H9 (cell line): ENCODE measurements around the gene EME1. TPM values are rescaled to one million over a fixed set of nuclear protein-coding genes. Genes with fewer than 3 reads are reported as not detected.

Experiments
- DNase-seq: peaks from one replicate; pipeline ENCODE4 v3.0.0-alpha.2; 2017
- H2AFZ ChIP-seq: one replicate; pipeline ENCODE4 v1.6.1; 2013; ENCODE audit warnings: mild to moderate bottlenecking, low read length, control low read depth, moderate library complexity
- H2AK5ac ChIP-seq: 2 replicates; pipeline ENCODE4 v1.6.1; 2013; ENCODE audit warnings: low read length, control low read depth, mixed read lengths; ENCODE audit not compliant: insufficient read length
- H2BK120ac ChIP-seq: one replicate; pipeline ENCODE4 v1.6.1; 2013; ENCODE audit warnings: low read depth, mild to moderate bottlenecking, low read length, control low read depth, inconsistent platforms; ENCODE audit not compliant: poor library complexity, severe bottlenecking
- H2BK12ac ChIP-seq: 2 replicates; pipeline ENCODE4 v1.6.1; 2013; ENCODE audit warnings: low read length, control low read depth, mixed read lengths, low read depth; ENCODE audit not compliant: insufficient read length
- H2BK15ac ChIP-seq: 2 replicates; pipeline ENCODE4 v1.6.1; 2013; ENCODE audit warnings: low read depth, low read length, control low read depth
- H2BK20ac ChIP-seq: one replicate; pipeline ENCODE4 v1.6.1; 2013; ENCODE audit warnings: low read depth, mild to moderate bottlenecking, low read length, control low read depth, inconsistent platforms; ENCODE audit not compliant: poor library complexity, severe bottlenecking
- H2BK5ac ChIP-seq: 2 replicates; pipeline ENCODE4 v1.6.1; 2013; ENCODE audit warnings: low read length, control low read depth, mixed read lengths; ENCODE audit not compliant: insufficient read length
- H3K14ac ChIP-seq: 2 replicates; pipeline ENCODE4 v1.6.1; 2013; ENCODE audit warnings: low read length, control low read depth; ENCODE audit not compliant: insufficient read depth
- H3K18ac ChIP-seq: 2 replicates; pipeline ENCODE4 v1.6.1; 2013; ENCODE audit warnings: low read depth, mild to moderate bottlenecking, mixed read lengths, low read length, control low read depth; ENCODE audit not compliant: insufficient read length
- H3K23ac ChIP-seq: 2 replicates; pipeline ENCODE4 v1.6.1; 2013; ENCODE audit warnings: low read length, control low read depth, mixed read lengths, low read depth; ENCODE audit not compliant: insufficient read length
- H3K23me2 ChIP-seq: 2 replicates; pipeline ENCODE4 v1.6.1; 2013; ENCODE audit warnings: low read depth, mild to moderate bottlenecking, mixed read lengths, low read length, control low read depth; ENCODE audit not compliant: insufficient read length, poor library complexity, severe bottlenecking
- H3K27ac ChIP-seq: 2 replicates; pipeline ENCODE4 v1.5.1; 2013; ENCODE audit warnings: low read length, control low read depth, mixed read lengths, low read depth; ENCODE audit not compliant: insufficient read length
- H3K27me3 ChIP-seq: 2 replicates; pipeline ENCODE4 v1.6.1; 2013; ENCODE audit warnings: low read length, control low read depth, inconsistent platforms; ENCODE audit not compliant: insufficient read depth
- H3K4ac ChIP-seq: 2 replicates; pipeline ENCODE4 v1.6.1; 2013; ENCODE audit warnings: low read depth, mild to moderate bottlenecking, control low read depth, inconsistent platforms, low read length, moderate library complexity
- H3K4me1 ChIP-seq: 2 replicates; pipeline ENCODE4 v1.6.1; 2013; ENCODE audit warnings: low read length, control low read depth, inconsistent platforms; ENCODE audit not compliant: insufficient read depth
- H3K4me2 ChIP-seq: 2 replicates; pipeline ENCODE4 v1.6.1; 2013; ENCODE audit warnings: low read length, control low read depth, mixed read lengths; ENCODE audit not compliant: insufficient read length, insufficient read depth
- H3K56ac ChIP-seq: 2 replicates; pipeline ENCODE4 v1.6.1; 2013; ENCODE audit warnings: low read depth, mild to moderate bottlenecking, mixed read lengths, low read length, control low read depth; ENCODE audit not compliant: insufficient read length
- H3K79me1 ChIP-seq: 2 replicates; pipeline ENCODE4 v1.6.1; 2013; ENCODE audit warnings: low read depth, mild to moderate bottlenecking, moderate library complexity, low read length, control low read depth, inconsistent platforms; ENCODE audit not compliant: insufficient read depth, poor library complexity, severe bottlenecking
- H3K79me2 ChIP-seq: 2 replicates; pipeline ENCODE4 v1.6.1; 2013; ENCODE audit warnings: low read length, control low read depth, inconsistent platforms; ENCODE audit not compliant: insufficient read depth
- H3K9ac ChIP-seq: 2 replicates; pipeline ENCODE4 v1.6.1; 2013; ENCODE audit warnings: low read length, control low read depth, mixed read lengths; ENCODE audit not compliant: insufficient read length; ENCODE audit errors: extremely low read depth
- H3K9me3 ChIP-seq: one replicate; pipeline ENCODE4 v1.6.1; 2013; ENCODE audit warnings: low read depth, low read length, inconsistent platforms; ENCODE audit not compliant: control insufficient read depth
- H3T11ph ChIP-seq: one replicate; pipeline ENCODE4 v1.6.1; 2013; ENCODE audit warnings: mild to moderate bottlenecking, low read length, control low read depth, inconsistent platforms
- H4K20me1 ChIP-seq: one replicate; pipeline ENCODE4 v1.6.1; 2013; ENCODE audit not compliant: control insufficient read depth, insufficient read length, insufficient read depth
- H4K5ac ChIP-seq: 2 replicates; pipeline ENCODE4 v1.6.1; 2013; ENCODE audit warnings: low read depth, mild to moderate bottlenecking, mixed read lengths, low read length, control low read depth; ENCODE audit not compliant: insufficient read length
- H4K8ac ChIP-seq: replicated peaks from 2 replicates; pipeline ENCODE4 v1.6.1; 2013; ENCODE audit warnings: low read length, control low read depth, mixed read lengths, low read depth; ENCODE audit not compliant: insufficient read length
- H4K91ac ChIP-seq: 2 replicates; pipeline ENCODE4 v1.6.1; 2013; ENCODE audit warnings: low read depth, mild to moderate bottlenecking, moderate library complexity, mixed read lengths, low read length, control low read depth; ENCODE audit not compliant: insufficient read length
- H3K27ac Mint-ChIP-seq, 3 experiments: 2 replicates in 2 of 3; 3 replicates in 1 of 3; pipeline ENCODE4 v1.8.0; 2020 to 2021; ENCODE audit warnings: mixed read lengths in 3 of 3, mild to moderate bottlenecking in 1 of 3, moderate library complexity in 1 of 3
- H3K27me3 Mint-ChIP-seq: 2 replicates; pipeline ENCODE4 v1.8.0; 2021; ENCODE audit warnings: low read depth, mild to moderate bottlenecking, moderate library complexity, mixed read lengths
- H3K36me3 Mint-ChIP-seq, 3 experiments: 2 replicates in 2 of 3; 3 replicates in 1 of 3; pipeline ENCODE4 v1.8.0; 2020 to 2021; ENCODE audit warnings: low read depth in 3 of 3, mixed read lengths in 3 of 3; ENCODE audit not compliant: insufficient read depth in 1 of 3
- H3K4me1 Mint-ChIP-seq, 2 experiments: 2 replicates each; pipeline ENCODE4 v1.8.0; 2020; ENCODE audit warnings: mixed read lengths in 2 of 2
- H3K4me3 Mint-ChIP-seq, 2 experiments: 2 replicates in 1 of 2; 3 replicates in 1 of 2; pipeline ENCODE4 v1.8.0; 2020 to 2021; ENCODE audit warnings: mild to moderate bottlenecking in 2 of 2, mixed read lengths in 2 of 2, moderate library complexity in 1 of 2
- H3K9me3 Mint-ChIP-seq, 2 experiments: 2 replicates in 1 of 2; 3 replicates in 1 of 2; pipeline ENCODE4 v1.8.0; 2020; ENCODE audit warnings: mild to moderate bottlenecking in 2 of 2, mixed read lengths in 2 of 2, moderate library complexity in 1 of 2
- CTCF ChIP-seq: fragments of 200-600 bp; sonication (generic); conservative IDR thresholded peaks from 3 replicates; pipeline ENCODE4 v1.8.0; 2021; ENCODE audit warnings: antibody characterized with exemption, mild to moderate bottlenecking
- WGBS: extraction: QIAGEN DNeasy Blood & Tissue Kit; methylation state at CpG from one replicate; pipeline ENCODE4 v1.1.7; 2013; ENCODE audit warnings: missing lambda C conversion rate, low lambda C conversion rate, mixed read lengths; ENCODE audit not compliant: insufficient read length; ENCODE audit errors: extremely low coverage; 5-methylcytosine and 5-hydroxymethylcytosine counted together
- total RNA-seq: library from RNA; stranded (reverse); gene quantifications from 2 replicates; pipeline ENCODE4 v1.2.1, GENCODE V29; 2021

Gene EME1
- total RNA-seq, 1 experiment from 2014 or later, result 15.1 TPM

- Histone ChIP-seq H3K79me2 (no peaks in the 10 kb centered on the region), H4K8ac (no peak overlapping the region), H3K4me2 (no peak overlapping the region), H3K9ac (no peak overlapping the region), H4K91ac (no peak overlapping the region), H4K20me1 (no peaks in the 10 kb centered on the region), H3K56ac (no peak overlapping the region), H2BK20ac (no peak overlapping the region), H3K9me3 (no peaks in the 10 kb centered on the region), H3K79me1 (no peaks in the 10 kb centered on the region), H2BK120ac (no peak overlapping the region), H3K27me3 (no peaks in the 10 kb centered on the region), H2BK5ac (no peak overlapping the region), H2BK12ac (no peak overlapping the region), H2AFZ (no peak overlapping the region), H3K27ac (no peak overlapping the region), H3K4ac (no peak overlapping the region), H3K14ac (no peak overlapping the region), H3K23me2 (no peaks in the 10 kb centered on the region), H2AK5ac (no peak overlapping the region), H3K4me1 (peaks cover 2% of the 10 kb centered on the region; the same call in 1 of the 2 replicates), H3K23ac (no peak overlapping the region), H2BK15ac (no peak overlapping the region), H3T11ph (no peak overlapping the region), H3K18ac (no peak overlapping the region), H4K5ac (no peak overlapping the region)
- no CpG with 5 or more reads among the region's 7 CpGs for WGBS
- DNase-seq, result no peak
- Mint-ChIP-seq H3K4me1 (peaks cover 38 to 40% of the 10 kb centered on the region in 2 experiments), H3K27ac (no peak overlapping the region; a peak in 1 of 7 replicates), H3K36me3 (peaks cover 11 to 31% (median 25%) of the 10 kb centered on the region in 3 experiments), H3K4me3 (no peak overlapping the region), H3K9me3 (no peaks in the 10 kb centered on the region), H3K27me3 (no peaks in the 10 kb centered on the region)
- TF ChIP-seq CTCF, result no peak
Observed at GRCh38 chr17:50362661-50363060, 10.4 kb upstream of the EME1 start.
